ENCODE measurements around the gene ANP32B.
A peak's percentile ranks its signal among the peaks of the same experiment; 100 is the strongest.

The ANP32B gene

GRCh38 chr9:98057138-98057799 lies 74.1 kb downstream of the ANP32B start:
- H3K4me3 ChIP-seq (ENCODE audit: low read depth in 1 of 2, low read length in 1 of 2), result peak overlapping the region; percentile 88 to 98
- peaks cover 21 to 22% of the 10 kb centered on the region in 2 experiments for H3K4me1 ChIP-seq (ENCODE audit: control insufficient read depth in 1 of 2, insufficient read depth in 1 of 2, low read depth in 1 of 2, low read length in 1 of 2)
- H3K9me3 ChIP-seq, result no peaks in the 10 kb centered on the region
- peaks cover 6% of the 10 kb centered on the region for H3K36me3 ChIP-seq
- no peak for TF ChIP-seq CTCF (IDR thresholded peaks at IDR 0.05)
- no peaks in the 10 kb centered on the region for H3K27me3 ChIP-seq
- H3K27ac ChIP-seq, result peak overlapping the region; percentile 96

GRCh38 chr9:98062161-98062560 lies 79.0 kb downstream of the ANP32B start:
- H3K27ac ChIP-seq, result no peak overlapping the region
- H3K27me3 ChIP-seq, result no peaks in the 10 kb centered on the region
- no peak overlapping the region for H3K4me3 ChIP-seq (ENCODE audit: low read depth in 1 of 2, low read length in 1 of 2)
- H3K9me3 ChIP-seq, result no peaks in the 10 kb centered on the region
- peaks cover 13% of the 10 kb centered on the region for H3K36me3 ChIP-seq
- no peak for TF ChIP-seq CTCF (IDR thresholded peaks at IDR 0.05)
- peaks cover 16 to 18% of the 10 kb centered on the region in 2 experiments for H3K4me1 ChIP-seq (ENCODE audit: control insufficient read depth in 1 of 2, insufficient read depth in 1 of 2, low read depth in 1 of 2, low read length in 1 of 2)

- TF ChIP-seq CTCF (IDR thresholded peaks at IDR 0.05), result no peak
- Histone ChIP-seq H3K36me3 (peaks cover 13% of the 10 kb centered on the region), H3K27ac (peak overlapping the region; percentile 48)
These were observed 81.7 kb downstream of the ANP32B start for GRCh38 chr9:98064623-98065392.

More at GRCh38 chr9:98064623-98065392, 81.7 kb downstream of the ANP32B start:
- peaks cover 4 to 5% of the 10 kb centered on the region in 2 experiments for H3K4me1 ChIP-seq (ENCODE audit: control insufficient read depth in 1 of 2, insufficient read depth in 1 of 2, low read depth in 1 of 2, low read length in 1 of 2)
- no peaks in the 10 kb centered on the region for H3K27me3 ChIP-seq
- H3K9me3 ChIP-seq, result no peaks in the 10 kb centered on the region
- H3K4me3 ChIP-seq (ENCODE audit: low read depth in 1 of 2, low read length in 1 of 2), result no peak overlapping the region
